GM20431 (cell line): ENCODE data around the gene FADS1.

Experiments used
- in situ Hi-C: fragments of 300-500 bp; cut with MseI, MboI; formaldehyde crosslinking; loops from one replicate; pipeline ENCODE4 v1.15.0; 2020; ENCODE audit warnings: low sequenced_read_pairs; ENCODE audit not compliant: unreplicated experiment

Gene FADS1

GRCh38 chr11:61766353-61766841, 50.4 kb downstream of the FADS1 start:
- in situ Hi-C loops, result no loop called here

GRCh38 chr11:61765550-61766253, 51.1 kb downstream of the FADS1 start:
- in situ Hi-C loops, result no loop called here

- in situ Hi-C loops, result no loop called here
Measured at GRCh38 chr11:61764606-61765260, 52.1 kb downstream of the FADS1 start.

- in situ Hi-C loops, result no loop called here
Measured at GRCh38 chr11:61763930-61764605, 52.7 kb downstream of the FADS1 start.

GRCh38 chr11:61762798-61763197, 54.0 kb downstream of the FADS1 start:
- in situ Hi-C loops, result no loop called here

- in situ Hi-C loops, result no loop called here
Measured at GRCh38 chr11:61762223-61762615, 54.6 kb downstream of the FADS1 start.

GRCh38 chr11:61761440-61762222, 55.2 kb downstream of the FADS1 start:
- in situ Hi-C loops, result no loop called here

GRCh38 chr11:61760946-61761345, 55.9 kb downstream of the FADS1 start:
- in situ Hi-C loops, result no loop called here

GRCh38 chr11:61757213-61757862, 59.5 kb downstream of the FADS1 start:
- in situ Hi-C loops, result no loop called here

- in situ Hi-C loops, result no loop called here
Measured at GRCh38 chr11:61756452-61757212, 60.2 kb downstream of the FADS1 start.

- in situ Hi-C loops, result no loop called here
Measured at GRCh38 chr11:61756147-61756451, 60.7 kb downstream of the FADS1 start.

GRCh38 chr11:61754534-61755482, 62.0 kb downstream of the FADS1 start:
- in situ Hi-C loops, result no loop called here

- in situ Hi-C loops, result no loop called here
Measured at GRCh38 chr11:61753672-61754071, 63.1 kb downstream of the FADS1 start.

- in situ Hi-C loops, result no loop called here
Measured at GRCh38 chr11:61752925-61753521, 63.8 kb downstream of the FADS1 start.

GRCh38 chr11:61752117-61752924, 64.5 kb downstream of the FADS1 start, which contains the start of gene MYRF:
Gene MYRF, plus strand, starts transcription at chr11:61752636. Its CDS starts 109 bp downstream, at chr11:61752745.
- in situ Hi-C loops, result no loop called here

GRCh38 chr11:61751384-61751783, 65.4 kb downstream of the FADS1 start:
- in situ Hi-C loops, result no loop called here
